K562 (cell line): Measurements from ENCODE around the gene NKIRAS2. TPM values are rescaled to one million over a fixed set of nuclear protein-coding genes. Genes with fewer than 3 reads are reported as not detected.

Experiments used
- ARHGAP35 ChIP-seq: fragments of 450-650 bp; IDR thresholded peaks from 2 replicates; pipeline ENCODE4 v1.6.1; 2018; ENCODE audit not compliant: partially characterized antibody
- CREB5 ChIP-seq: fragments of 250-450 bp; sonication (Bioruptor Pico); IDR thresholded peaks from 2 replicates; pipeline ENCODE4 v1.5.0; 2020; ENCODE audit warnings: mild to moderate bottlenecking
- GABPB1 ChIP-seq: sonication (generic); formaldehyde crosslinking; IDR thresholded peaks from 2 replicates; pipeline ENCODE4 v1.8.0; 2022; ENCODE audit warnings: mild to moderate bottlenecking, missing genetic modification reagents
- MNT ChIP-seq, 2 experiments: fragments of 450-650 bp; conservative IDR thresholded peaks; 2 replicates each; pipeline ENCODE4 v1.6.1; 2017; ENCODE audit warnings: mild to moderate bottlenecking in 2 of 2, moderate library complexity in 2 of 2
- NUFIP1 ChIP-seq: fragments of 450-650 bp; IDR thresholded peaks from 2 replicates; pipeline ENCODE4 v1.6.1; 2018; ENCODE audit not compliant: partially characterized antibody
- PHB ChIP-seq: fragments of 250-450 bp; sonication (Bioruptor Pico); IDR thresholded peaks from 2 replicates; pipeline ENCODE4 v1.5.0; 2021
- RBM15 ChIP-seq: fragments of 200-400 bp; formaldehyde crosslinking; IDR thresholded peaks from 2 replicates; pipeline ENCODE4 v1.6.1; 2018; ENCODE audit warnings: mild to moderate bottlenecking, low read length, moderate library complexity; ENCODE audit not compliant: insufficient read depth
- TGIF2 ChIP-seq: sonication (generic); formaldehyde crosslinking; IDR thresholded peaks from 2 replicates; pipeline ENCODE4 v1.8.1; 2022; ENCODE audit warnings: mild to moderate bottlenecking, missing genetic modification reagents, moderate library complexity
- XRCC3 ChIP-seq: fragments of 450-650 bp; IDR thresholded peaks from 2 replicates; pipeline ENCODE4 v1.6.1; 2017; ENCODE audit warnings: mild to moderate bottlenecking, moderate library complexity
- ZBTB12 ChIP-seq: fragments of 250-450 bp; sonication (Bioruptor Pico); IDR thresholded peaks from 2 replicates; pipeline ENCODE4 v1.4.0; 2020
- ZBTB40 ChIP-seq, 2 experiments: fragments of 450-650 bp in 1 of 2; sonication (generic) in 1 of 2; formaldehyde crosslinking in 1 of 2; IDR thresholded peaks; 2 replicates each; pipeline versions ENCODE4 v1.7.1 to v1.9.0; 2016 to 2022; ENCODE audit warnings: inconsistent platforms in 1 of 2, mild to moderate bottlenecking in 1 of 2, missing genetic modification reagents in 1 of 2
- ZNF41 ChIP-seq: fragments of 250-450 bp; sonication (Bioruptor Pico); conservative IDR thresholded peaks from 2 replicates; pipeline ENCODE4 v1.4.0; 2020; ENCODE audit warnings: mild to moderate bottlenecking
- polyA plus RNA-seq, 8 experiments: library from polyadenylated mRNA; depleted of rRNA in 4 of 8; stranded (reverse) in 5 of 8; unstranded in 3 of 8; fragments of >200 nt; fragmentation: Nextera tagmentation in 2 of 8; fragmentation: Illumina TruSeq in 1 of 8; extraction: Ambion mirVana in 2 of 8; extraction: Trizol in 1 of 8; gene quantifications; 2 replicates each; pipeline versions ENCODE4 v1.2.1 to v1.2.3, GENCODE V29; 2011 to 2014; ENCODE audit warnings: inconsistent platforms in 1 of 8, missing spikeins in 1 of 8
- total RNA-seq, 7 experiments: library from RNA; depleted of rRNA in 6 of 7; stranded (reverse); fragments of >200 nt in 6 of 7; fragmentation: Illumina TruSeq in 2 of 7; extraction: Trizol in 2 of 7; gene quantifications; 2 replicates each; pipeline versions ENCODE4 v1.2.1 to v1.2.3, GENCODE V29; 2011 to 2021; ENCODE audit warnings: low replicate concordance in 1 of 7

Gene NKIRAS2
- total and polyA plus RNA-seq, 9 of the 15 experiments (the other 6 are each of a cell fraction or from before 2014, with no cell fraction given), result 10.1 to 65.5 (median 29.8) TPM

GRCh38 chr17:42023524-42024349, 3.8 kb downstream of the NKIRAS2 start (continued):
- TF ChIP-seq ZBTB40 (IDR thresholded peaks at IDR 0.05), result no peak
- TF ChIP-seq ZBTB40 (CRISPR knock-in tag; IDR thresholded peaks at IDR 0.05), result no peak
- no peak for TF ChIP-seq ARHGAP35
- TF ChIP-seq ZBTB12 (CRISPR knock-in tag), result peak; percentile 30; the same call in 1 of the 2 replicates
- no peak; the same call in 1 of the 2 replicates for TF ChIP-seq ZNF41 (CRISPR knock-in tag)
- TF ChIP-seq NUFIP1, result no peak
- TF ChIP-seq XRCC3, result no peak
- peak in 1 of 2 experiments; percentile 39; a peak in 1 of 4 replicates for TF ChIP-seq MNT (conservative IDR thresholded peaks at IDR 0.05)
- TF ChIP-seq GABPB1 (CRISPR knock-in tag), result 0 out of 2 replicates have a peak, but pooled peaks have one; percentile 48
- TF ChIP-seq RBM15, result no peak
- TF ChIP-seq CREB5 (CRISPR knock-in tag), result peak; percentile 66; the same call in 1 of the 2 replicates
- no peak for TF ChIP-seq TGIF2 (CRISPR knock-in tag)
- TF ChIP-seq PHB (CRISPR knock-in tag), result no peak; the same call in 1 of the 2 replicates
